SIG-M5 (cell line): ENCODE results near the gene MTHFD2L.

Source experiments
- DNase-seq: peaks from one replicate; lab custom pipeline; 2025; lab: John Stamatoyannopoulos, UW

The MTHFD2L gene

DNA sequence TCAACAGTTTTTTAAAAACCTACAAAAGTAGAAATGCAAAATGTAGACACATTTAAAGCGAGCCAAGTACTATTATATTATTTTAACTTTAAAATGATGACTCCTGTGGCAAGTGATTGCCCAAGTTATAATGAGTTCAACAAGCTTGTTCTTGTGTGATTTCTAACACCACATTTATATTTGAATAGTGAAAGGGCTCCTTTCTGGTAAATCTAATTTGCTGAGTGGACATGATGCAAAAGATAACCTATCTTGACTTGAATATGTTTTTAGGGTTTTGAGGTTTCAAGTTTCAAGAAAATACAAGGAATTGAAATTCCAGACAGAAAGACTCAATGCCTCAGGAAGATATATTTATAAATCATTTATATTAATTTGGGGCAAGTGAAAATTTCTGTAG lies 149.3 kb downstream of the MTHFD2L start:
- no peak for DNase-seq

DNA sequence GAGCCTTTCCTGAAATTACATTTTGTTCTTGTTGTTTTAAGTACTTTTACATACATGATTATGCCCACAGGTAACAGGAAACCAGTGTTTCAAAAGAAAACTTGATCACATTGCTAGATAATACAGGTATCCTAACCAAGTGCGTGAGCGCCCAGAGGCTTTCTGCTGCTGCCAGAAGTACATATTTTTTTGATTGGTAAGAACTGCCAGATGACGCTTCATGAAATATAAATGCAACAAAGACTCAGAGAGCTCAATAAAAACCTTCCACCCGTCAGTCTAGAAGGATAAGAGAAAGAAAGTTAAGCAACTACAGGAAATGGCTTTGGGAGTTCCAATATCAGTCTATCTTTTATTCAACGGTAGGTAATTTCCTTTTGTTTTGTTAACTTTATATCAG lies 150.3 kb downstream of the MTHFD2L start, which contains the start of gene EPGN:
Gene EPGN (plus strand): TSS at position 256 of the 400 bp plus-strand sequence. CDS start 64 bp downstream, at position 320.
- DNase-seq, result no peak

DNA sequence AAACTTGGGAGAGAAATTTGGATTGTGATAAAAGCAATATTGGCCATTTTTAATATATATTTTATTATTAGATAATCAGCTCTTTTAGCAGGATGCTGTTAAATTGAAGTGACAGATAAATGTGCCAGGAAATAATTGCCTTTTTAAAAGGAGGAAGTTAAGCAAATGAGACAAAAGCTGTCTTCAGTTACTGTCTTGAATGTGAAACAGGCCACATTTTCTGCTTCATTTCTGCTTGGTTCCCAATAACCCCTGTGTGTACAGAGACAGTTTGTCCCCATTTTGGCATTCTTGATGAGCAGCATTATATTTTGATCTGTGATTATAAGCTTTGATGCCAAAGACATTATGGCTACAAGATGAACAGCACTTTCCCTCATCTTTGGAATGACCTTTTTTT lies 151.3 kb downstream of the MTHFD2L start:
- no peak for DNase-seq

DNA sequence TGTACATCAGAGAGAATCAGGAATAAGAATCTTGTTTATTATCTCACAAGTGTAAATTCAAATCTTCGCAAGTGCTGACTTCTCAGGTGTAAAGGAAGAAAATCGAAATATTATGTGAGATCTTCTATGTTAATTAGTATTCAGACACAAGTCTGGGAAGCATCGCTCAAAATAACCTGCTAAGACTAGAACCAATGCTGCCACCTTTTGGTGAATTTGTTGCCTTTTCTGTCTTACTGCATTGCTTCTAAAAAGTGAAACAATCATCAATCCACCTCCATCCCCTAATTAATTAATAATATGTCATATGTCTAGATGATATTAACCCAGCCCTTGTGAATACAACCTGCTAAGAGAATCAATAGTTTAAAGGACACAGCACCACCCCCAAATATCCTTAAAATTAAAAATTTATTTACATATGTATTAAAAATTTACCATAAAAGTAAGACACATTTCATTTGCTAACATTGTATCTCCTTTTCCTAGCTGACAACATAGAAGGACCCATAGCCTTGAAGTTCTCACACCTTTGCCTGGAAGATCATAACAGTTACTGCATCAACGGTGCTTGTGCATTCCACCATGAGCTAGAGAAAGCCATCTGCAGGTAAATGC lies 153.9 kb downstream of the MTHFD2L start:
- no peak for DNase-seq

DNA sequence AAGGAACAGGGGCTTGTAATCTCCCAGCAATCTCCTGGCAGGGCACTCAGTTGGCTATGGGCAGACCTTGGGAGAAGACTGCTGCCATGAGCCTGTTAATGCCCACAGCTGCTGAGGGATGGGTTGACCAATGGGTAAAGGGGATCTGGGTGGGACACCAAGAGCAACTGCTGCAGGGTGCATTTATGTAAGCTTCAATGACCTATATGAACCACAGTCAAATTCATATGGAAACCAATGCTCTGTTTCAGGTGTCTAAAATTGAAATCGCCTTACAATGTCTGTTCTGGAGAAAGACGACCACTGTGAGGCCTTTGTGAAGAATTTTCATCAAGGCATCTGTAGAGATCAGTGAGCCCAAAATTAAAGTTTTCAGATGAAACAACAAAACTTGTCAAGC lies 156.4 kb downstream of the MTHFD2L start:
- DNase-seq, result no peak

DNA sequence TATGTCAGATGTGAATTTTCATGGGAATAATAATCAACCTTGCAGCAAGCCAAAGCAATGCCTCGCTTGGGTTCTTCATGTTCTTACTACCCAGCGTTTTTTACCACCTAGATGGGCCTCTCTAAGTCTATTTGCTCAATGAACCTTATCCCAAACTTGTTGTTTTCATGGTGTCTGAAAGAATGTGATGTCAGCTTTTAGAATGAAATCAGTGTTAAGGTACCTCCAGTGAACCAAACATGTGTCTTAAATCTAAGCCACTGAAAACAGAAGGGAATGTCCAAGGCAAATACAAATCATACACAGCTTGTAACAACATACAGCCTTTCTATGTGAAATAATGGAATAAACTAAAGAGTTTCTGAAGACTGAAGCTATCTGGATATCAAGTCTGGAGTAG lies 157.0 kb downstream of the MTHFD2L start:
- no peak for DNase-seq

DNA sequence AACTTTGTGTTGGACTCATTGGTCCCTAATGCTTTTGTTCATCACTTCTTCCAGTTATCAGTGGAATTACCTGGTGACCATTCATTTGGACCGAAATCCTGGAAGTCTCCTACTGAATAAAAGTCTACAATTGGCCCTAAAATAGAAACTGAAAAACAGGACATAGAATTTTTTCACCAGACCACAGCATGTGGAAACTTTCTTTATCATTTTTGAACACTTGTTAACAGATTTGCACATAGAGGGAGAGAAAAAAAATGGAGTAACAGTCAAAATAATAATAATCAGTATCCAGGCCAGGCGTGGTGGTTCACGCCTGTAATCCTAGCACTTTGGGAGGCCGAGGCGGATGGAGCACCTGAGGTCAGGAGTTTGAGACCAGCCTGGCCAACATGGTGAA lies 157.5 kb downstream of the MTHFD2L start:
- DNase-seq, result no peak

DNA sequence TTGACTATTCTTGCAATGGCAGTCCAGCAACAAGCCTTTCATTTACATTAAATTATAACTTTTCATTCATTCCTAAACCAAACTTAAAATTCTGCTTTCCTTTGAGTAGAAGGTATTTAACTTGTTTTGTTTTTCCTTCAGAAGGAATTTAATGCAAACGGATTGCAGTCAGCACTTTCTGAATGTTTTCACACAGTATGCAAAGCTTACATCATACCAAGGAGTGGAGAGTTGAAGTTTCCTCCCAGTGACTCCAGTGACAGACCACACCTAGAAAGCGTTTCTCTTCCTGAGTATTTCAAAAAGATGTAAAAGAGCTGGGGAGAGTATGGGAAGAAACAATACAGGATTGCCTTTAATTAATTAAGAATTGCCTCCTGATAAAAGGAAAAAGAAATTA lies 158.5 kb downstream of the MTHFD2L start:
- DNase-seq, result no peak

DNA sequence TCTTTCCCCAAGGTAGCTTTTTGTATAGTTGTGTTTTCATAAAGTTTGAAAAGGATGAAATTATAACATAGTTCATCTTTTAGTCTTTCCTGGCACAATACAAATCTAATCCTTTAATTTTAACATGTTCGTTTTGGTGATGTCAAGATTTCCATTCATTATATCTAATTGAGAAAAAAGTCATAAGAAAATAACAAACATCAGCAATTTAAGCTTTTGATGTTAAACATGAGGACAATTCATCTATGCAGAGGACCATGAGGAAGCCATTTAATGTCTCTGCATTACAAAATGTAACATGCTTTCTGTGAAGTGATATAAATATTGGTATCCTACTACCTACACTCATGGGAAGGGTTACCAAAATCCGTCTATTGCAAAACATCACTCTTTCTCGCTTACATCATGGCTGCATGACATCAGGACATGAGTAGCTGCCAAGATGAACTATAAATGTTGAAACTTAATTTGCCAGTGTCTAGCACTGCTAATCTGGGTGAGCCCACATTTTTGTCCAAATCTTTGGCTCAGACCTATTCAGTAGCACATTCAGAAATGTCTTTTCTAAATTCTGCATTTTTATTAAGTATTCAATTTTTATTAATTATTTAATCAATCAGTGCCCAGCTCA lies 159.8 kb downstream of the MTHFD2L start:
- no peak for DNase-seq

DNA sequence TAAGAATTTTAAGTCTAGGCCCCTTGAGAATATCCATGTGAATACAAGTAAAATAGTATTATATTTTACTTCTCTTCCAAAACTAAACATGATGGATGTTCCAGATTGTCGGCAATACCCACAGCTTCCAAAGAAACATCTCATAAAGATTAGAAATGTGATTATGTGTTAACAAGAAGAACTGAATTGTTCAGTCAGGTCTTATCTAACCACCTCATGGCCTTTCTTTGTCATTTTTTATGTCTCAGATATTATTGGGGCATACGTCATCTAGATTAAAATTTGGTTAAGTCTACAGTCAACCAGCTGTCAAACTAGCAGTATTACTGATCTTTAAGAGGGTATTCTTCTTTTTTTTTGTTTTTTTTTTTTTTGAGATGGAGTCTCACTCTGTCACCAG lies 160.4 kb downstream of the MTHFD2L start:
- DNase-seq, result no peak

DNA sequence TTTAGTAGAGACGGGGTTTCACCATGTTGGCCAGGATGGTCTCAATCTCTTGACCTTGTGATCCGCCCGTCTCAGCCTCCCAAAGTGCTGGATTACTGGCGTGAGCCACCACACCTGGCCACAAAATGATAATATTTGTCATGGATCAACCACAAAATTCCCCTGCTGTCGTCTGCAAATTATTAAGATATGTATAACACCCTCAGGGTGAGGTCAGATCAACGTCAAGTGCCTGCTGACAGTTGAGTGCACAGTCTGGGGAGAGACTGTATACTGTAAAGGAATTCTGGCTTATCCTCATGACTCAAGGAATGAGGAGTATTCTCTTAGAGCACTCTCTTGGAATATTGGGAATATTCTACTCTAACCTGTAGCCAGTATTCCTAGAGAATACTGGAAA lies 161.6 kb downstream of the MTHFD2L start:
- no peak for DNase-seq

DNA sequence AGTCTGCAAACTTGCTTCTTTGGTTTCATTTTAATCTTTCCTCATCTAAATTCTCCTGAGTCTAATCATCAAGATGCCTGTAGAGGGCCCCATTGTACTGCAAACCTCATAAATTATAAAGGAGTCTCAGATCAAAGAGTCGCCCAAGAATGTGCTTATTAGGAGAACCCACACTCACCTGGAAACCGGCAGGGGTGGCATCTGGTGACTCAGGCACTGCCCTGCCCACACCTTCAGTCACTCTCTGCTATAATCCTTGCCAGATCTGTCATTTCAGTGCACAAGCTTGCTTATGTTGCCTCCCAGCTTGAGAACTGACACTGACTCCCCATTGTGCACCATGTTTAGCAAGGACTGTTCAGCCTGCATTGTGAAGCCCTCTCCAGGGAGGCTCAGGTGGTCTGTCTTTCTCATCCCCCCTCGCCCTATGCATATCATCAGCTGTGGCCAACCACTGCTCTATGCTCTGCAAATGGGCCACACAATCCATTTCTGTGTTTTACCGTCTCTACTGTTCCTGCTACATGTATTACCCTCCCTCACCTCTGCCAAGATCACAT lies 162.7 kb downstream of the MTHFD2L start:
- peak; percentile 5 for DNase-seq

DNA sequence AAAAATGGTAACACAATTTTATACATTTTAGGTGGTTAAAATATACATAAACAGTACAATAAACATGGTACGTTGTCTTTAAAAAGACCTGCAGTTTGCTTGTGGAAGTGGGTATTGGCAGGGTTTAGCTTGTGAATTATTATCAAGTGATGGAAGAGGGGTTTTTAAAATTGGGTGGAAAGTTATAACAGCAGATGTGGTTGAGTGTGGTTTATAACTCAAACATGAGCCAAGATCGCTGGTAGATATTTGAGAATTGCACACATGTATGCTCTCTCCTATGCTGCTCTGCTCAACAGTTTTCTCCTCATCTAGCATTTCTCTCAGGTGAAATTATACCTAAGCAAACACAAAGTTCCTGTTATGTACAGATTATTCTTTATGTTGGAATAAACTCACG lies 164.4 kb downstream of the MTHFD2L start:
- DNase-seq, result no peak

DNA sequence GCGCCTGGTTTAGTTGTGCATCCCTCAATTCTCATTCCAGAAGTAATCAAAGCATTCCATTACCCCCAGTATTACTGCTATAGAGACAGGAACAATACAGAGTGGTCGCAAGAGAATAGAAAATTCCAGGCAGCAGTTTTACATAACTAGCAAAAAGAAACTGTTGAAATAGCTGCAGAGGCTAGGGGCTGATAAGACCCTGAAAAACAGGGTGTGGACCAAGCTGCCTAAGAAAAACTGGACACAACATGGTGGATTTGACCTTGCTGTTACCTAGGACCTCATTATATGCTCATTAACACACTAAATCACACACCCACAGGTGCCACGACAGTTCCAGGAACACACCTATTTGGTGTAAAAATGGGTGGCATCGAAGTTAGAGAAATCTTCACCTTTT lies 165.7 kb downstream of the MTHFD2L start:
- DNase-seq, result no peak

DNA sequence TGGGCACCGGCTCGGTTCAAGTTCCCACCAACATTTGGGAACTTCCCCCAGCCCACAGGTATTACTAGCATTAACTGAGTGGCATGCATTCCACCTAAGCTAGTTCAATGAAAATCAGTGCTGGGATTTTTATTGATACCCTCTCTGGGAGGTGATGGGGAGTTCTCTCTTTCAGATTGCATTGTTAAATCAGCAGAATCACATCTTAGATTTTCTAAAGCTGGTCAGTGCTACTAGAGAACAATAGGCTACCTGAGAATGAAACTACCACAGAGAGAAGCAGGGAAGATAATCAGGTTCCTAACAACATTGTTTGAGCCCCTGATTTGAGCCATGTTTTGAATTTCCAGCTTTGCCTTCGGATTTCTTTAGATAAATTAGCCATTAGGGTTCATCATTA lies 166.3 kb downstream of the MTHFD2L start:
- no peak for DNase-seq

DNA sequence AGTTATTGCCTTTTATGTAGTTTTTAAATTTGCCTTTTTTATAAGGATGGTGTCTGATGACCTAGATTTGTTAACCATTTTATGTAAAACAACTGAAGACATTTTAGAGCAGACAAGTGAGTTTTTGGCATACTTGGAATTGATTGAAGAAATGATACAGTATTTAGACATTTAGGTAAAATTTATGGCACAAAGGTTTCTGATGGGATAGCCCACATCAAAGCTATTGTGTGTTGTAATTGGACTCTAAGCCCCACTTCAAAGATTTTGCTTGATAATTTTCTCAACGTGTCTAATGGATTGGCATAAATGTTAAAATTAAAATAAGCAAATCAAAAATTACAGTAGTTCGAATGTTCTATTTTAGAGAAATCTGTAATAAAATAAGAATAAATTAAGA lies 168.0 kb downstream of the MTHFD2L start:
- no peak for DNase-seq

DNA sequence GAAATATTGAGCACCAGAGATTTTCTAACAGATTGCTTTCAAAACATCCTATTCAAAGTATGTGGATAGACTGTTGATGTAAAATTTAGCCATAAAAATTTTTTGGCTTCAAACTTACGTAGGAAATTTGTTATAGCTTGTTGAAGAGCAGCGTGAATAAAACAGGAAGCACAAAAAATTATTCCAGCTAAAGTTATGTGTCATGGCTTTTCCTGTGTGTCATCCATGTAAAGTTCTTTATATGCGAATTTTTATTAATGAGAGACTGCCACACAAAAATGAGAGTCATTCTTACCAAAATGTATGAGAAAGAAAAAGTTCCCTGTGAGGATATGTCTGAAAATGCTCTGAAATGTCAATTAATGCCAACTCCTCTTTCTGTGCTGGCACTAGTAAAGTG lies 169.8 kb downstream of the MTHFD2L start:
- DNase-seq, result no peak

DNA sequence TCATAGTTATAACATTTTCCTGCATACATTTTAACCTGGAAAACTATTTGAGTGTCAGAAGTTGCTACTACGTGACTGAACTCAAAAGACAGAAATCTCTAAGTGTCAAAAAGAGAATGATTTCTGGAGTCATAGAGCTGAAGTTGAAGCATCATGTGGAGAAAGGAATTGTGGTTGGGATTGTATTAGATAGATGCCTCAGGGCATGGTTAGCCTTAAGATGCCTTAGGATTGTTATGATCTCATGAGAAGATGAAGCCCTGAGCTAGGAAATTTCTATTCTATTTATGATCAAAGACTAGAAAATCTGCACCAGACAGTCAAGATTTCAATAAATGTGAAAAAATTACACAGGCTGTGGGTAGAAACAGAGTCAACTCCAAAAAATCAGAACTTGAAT lies 170.6 kb downstream of the MTHFD2L start:
- DNase-seq, result no peak

DNA sequence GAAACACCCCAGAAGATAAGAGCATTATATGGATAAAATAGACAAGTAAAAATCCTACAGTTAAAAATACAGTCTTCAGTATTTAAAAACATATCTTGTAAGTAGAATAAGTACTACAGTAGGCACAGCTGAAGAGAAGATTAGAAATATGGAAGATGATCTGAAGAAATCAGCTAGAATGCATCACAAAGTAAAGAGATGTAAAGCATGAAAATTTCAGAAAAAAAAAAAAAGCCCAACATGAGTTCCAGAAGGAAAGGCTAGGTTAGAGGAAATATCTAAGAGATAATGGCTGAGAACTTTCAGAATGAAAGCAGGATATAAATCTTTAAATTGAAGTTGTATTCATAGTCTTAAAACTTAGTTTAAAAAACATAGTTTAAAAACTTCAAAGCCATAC lies 171.4 kb downstream of the MTHFD2L start:
- no peak for DNase-seq

DNA sequence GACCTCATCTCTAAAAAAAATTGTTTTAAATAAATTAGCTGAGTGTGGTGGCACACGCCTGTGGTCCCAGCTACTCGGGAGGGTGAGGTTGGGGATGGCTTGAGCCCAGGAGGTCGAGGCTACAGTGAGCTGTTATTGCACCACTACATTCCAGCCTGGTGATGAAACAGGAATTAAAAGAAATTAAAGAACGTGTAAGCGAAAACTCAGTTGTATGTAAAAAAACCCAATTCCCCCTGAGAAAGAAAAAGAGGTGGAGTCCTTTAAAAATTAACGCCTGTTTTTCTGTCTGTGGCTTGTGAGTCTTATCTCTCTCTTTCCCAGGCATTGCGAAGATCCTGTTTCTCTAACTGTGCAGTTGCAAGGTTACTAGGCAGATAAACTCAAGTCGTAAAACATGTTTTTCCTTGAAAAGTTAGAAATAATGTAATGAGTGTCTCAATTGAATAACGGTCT lies 172.4 kb downstream of the MTHFD2L start:
- DNase-seq, result no peak

DNA sequence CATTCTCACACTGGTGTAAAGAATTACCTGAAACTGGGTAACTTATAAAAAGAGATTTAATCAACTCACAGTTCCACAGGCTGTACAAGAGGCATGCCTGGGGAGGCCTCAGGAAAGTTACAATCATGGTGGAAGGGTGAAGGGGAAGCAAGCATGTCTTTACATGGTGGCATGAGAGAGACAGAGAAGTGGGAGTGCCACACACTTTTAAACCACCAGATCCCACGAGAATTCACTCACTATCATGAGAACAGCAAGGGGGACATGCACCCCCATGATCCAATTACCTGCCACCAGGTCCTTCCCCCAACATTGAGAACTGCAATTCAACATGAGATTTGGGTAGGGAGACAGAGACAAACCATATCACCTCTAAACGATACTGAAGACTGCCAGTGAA lies 173.3 kb downstream of the MTHFD2L start:
- no peak for DNase-seq

DNA sequence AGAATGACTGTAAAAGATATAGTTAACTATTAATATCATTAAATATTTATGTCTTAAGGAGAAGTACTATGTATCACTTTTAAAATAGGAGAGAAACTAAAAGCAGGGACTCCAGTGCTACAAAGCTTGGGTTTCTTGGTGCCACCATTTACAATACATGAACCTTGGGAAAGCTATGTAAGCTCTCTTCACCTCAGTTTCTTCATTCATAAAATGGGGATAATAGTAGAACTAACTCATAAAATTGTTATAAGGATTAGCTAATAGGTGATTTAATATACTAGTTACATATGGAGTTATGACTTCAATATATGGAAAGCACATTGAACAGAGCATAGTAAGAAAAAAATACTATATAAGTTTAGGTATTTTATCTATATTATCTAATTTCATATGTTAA lies 174.0 kb downstream of the MTHFD2L start:
- DNase-seq, result no peak

DNA sequence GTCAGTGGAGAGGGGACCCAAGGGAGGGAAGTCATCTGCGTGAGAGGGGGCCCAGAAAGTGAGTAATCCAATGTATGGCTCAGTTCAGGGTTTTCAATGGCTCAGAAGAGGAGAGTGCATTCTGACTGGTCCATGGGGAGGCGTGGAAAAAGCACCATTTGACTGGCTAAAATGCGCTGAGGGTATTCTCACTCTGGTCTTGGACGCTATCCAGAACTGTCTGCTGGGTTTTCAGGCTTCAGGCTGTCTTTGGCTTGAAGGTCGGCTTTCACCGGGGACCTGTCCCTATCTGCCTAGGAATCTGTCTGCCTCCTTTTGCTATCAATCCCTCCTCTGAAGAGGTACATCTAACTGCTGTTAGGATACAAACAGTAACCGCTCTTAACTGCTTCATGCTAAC lies 176.7 kb downstream of the MTHFD2L start:
- no peak for DNase-seq
